RWPE1 (cell line): ENCODE measurements around the gene SERPINB7.
A peak's percentile ranks its signal among the peaks of the same experiment; 100 is the strongest.

Experiments used
- CTCF ChIA-PET: fragments of 350-600 bp; sonication (Branson Sonifier 250); formaldehyde crosslinking; extraction: SDS; loops from one replicate; lab custom pipeline; 2021; lab: Yijun Ruan, JAX
- POLR2A ChIA-PET: fragments of 400-600 bp; formaldehyde crosslinking; extraction: SDS; loops from one replicate; lab custom pipeline; 2020; ENCODE audit warnings: antibody characterized with exemption; ENCODE audit not compliant: low non-redundant PET; lab: Yijun Ruan, JAX
- DNase-seq: peaks from one replicate; pipeline ENCODE4 v3.0.0; 2012; ENCODE audit warnings: low spot score
- H3K27ac ChIP-seq: fragments of 450-650 bp; 2 replicates; pipeline ENCODE4 v1.5.1; 2017
- CTCF ChIP-seq: fragments of 450-650 bp; conservative IDR thresholded peaks from 2 replicates; pipeline ENCODE4 v1.5.1; 2017; ENCODE audit warnings: low read depth, mild to moderate bottlenecking

Gene SERPINB7

GRCh38 chr18:63775166-63775730 is at the start of gene SERPINB7:
SERPINB7 (plus strand) TSS chr18:63775418; CDS start chr18:63782373, 6,955 bp downstream.
- TF ChIP-seq CTCF: no peak
- ChIA-PET POLR2A (no interaction called here), CTCF (no interaction called here)
- peak within 1 kb of the TSS; percentile 66; the same call in 1 of the 2 replicates for H3K27ac ChIP-seq
- DNase-seq: peak; percentile 55

GRCh38 chr18:63725682-63726480 is 49.3 kb upstream of the SERPINB7 start:
- TF ChIP-seq CTCF: no peak
- no peak for DNase-seq
- POLR2A ChIA-PET: no interaction called here
- CTCF ChIA-PET: interaction anchor here (0.6 to 0.7 kb wide), 2 partner anchors 80 to 159 kb away, joined by 3 read pairs; no protein-coding TSS in a partner anchor
- no peak overlapping the region for H3K27ac ChIP-seq

GRCh38 chr18:63730773-63731172 is 44.4 kb upstream of the SERPINB7 start:
- DNase-seq: peak; percentile 32
- CTCF ChIA-PET: interaction anchor here (1.6 kb wide), 1 partner anchor 11 kb away, joined by 12 read pairs; no protein-coding TSS in a partner anchor
- H3K27ac ChIP-seq: peak overlapping the region; percentile 78

GRCh38 chr18:63731215-63731614 is 44.0 kb upstream of the SERPINB7 start:
- ChIA-PET POLR2A (no interaction called here), CTCF (interaction anchor here (0.6 to 1.6 kb wide), 2 partner anchors 11 to 205 kb away, joined by 3 to 12 read pairs; no protein-coding TSS in a partner anchor)
- H3K27ac ChIP-seq: peak overlapping the region; percentile 78
- no peak for DNase-seq
- TF ChIP-seq CTCF: no peak

More at GRCh38 chr18:63730773-63731172, 44.4 kb upstream of the SERPINB7 start:
- TF ChIP-seq CTCF: no peak
- POLR2A ChIA-PET: no interaction called here

GRCh38 chr18:63736876-63737275 is 38.3 kb upstream of the SERPINB7 start:
- peak; percentile 77 for DNase-seq
- no peak for TF ChIP-seq CTCF
- POLR2A ChIA-PET: no interaction called here

GRCh38 chr18:63741769-63742168 is 33.4 kb upstream of the SERPINB7 start:
- CTCF ChIA-PET: interaction anchor here (0.5 to 2.7 kb wide), 25 partner anchors 9 to 1558 kb away, joined by 3 to 35 read pairs (median 4); partner anchors contain the start of gene SERPINB13
- TF ChIP-seq CTCF: peak; percentile 68
- DNase-seq: peak; percentile 11
- H3K27ac ChIP-seq: no peak overlapping the region
- POLR2A ChIA-PET: no interaction called here

More at GRCh38 chr18:63736876-63737275, 38.3 kb upstream of the SERPINB7 start:
- CTCF ChIA-PET: no interaction called here
- no peak overlapping the region for H3K27ac ChIP-seq
